Neural cell (in vitro differentiated cells): ENCODE data around the gene PRR12. TPM values are rescaled to one million over a fixed set of nuclear protein-coding genes. Genes with fewer than 3 reads are reported as not detected.

Experiments used
- H2AFZ ChIP-seq: fragments of 200-600, 300-800 bp; sonication (generic), shearing (Covaris generic); 2 replicates; pipeline ENCODE4 v1.6.0; 2014; ENCODE audit warnings: low read depth, mild to moderate bottlenecking, antibody characterized with exemption, low read length, moderate library complexity
- H3F3A ChIP-seq: fragments of 200-600 bp; shearing (Covaris generic); 2 replicates; pipeline ENCODE4 v1.6.1; 2016; ENCODE audit warnings: mild to moderate bottlenecking, moderate library complexity, mixed read lengths, antibody characterized with exemption, low read length; ENCODE audit not compliant: insufficient read depth, poor library complexity, severe bottlenecking
- H3K27ac ChIP-seq: fragments of 200-600, 300-800 bp; sonication (generic), shearing (Covaris generic); 2 replicates; pipeline ENCODE4 v1.5.1; 2014; ENCODE audit warnings: mild to moderate bottlenecking, low read length, moderate library complexity
- H3K27me3 ChIP-seq: fragments of 300-800, 200-600 bp; sonication (generic), shearing (Covaris generic); 2 replicates; pipeline ENCODE4 v1.6.0; 2014; ENCODE audit warnings: mild to moderate bottlenecking, low read depth, low read length, moderate library complexity; ENCODE audit not compliant: insufficient read depth
- H3K36me3 ChIP-seq: fragments of 300-800, 200-600 bp; sonication (generic), shearing (Covaris generic); 2 replicates; pipeline ENCODE4 v1.5.1; 2014; ENCODE audit warnings: mild to moderate bottlenecking, antibody characterized with exemption, low read length, moderate library complexity; ENCODE audit not compliant: insufficient read depth
- H3K4me2 ChIP-seq: fragments of 300-800, 200-600 bp; sonication (generic), shearing (Covaris generic); 2 replicates; pipeline ENCODE4 v1.6.0; 2014; ENCODE audit warnings: mild to moderate bottlenecking, low read length
- H3K4me3 ChIP-seq: fragments of 300-800, 200-600 bp; sonication (generic), shearing (Covaris generic); 2 replicates; pipeline ENCODE4 v1.5.1; 2014; ENCODE audit warnings: mild to moderate bottlenecking, low read length, moderate library complexity
- H3K79me2 ChIP-seq: fragments of 200-600 bp; shearing (Covaris generic); replicated peaks from 2 replicates; pipeline ENCODE4 v1.6.0; 2014; ENCODE audit warnings: mild to moderate bottlenecking, low read length, moderate library complexity; ENCODE audit not compliant: insufficient read depth
- H3K9ac ChIP-seq: fragments of 300-800, 200-600 bp; sonication (generic), shearing (Covaris generic); 2 replicates; pipeline ENCODE4 v1.6.1; 2016; ENCODE audit warnings: mild to moderate bottlenecking, low read length, mixed read lengths
- H3K9me2 ChIP-seq: fragments of 200-600 bp; shearing (Covaris generic); 2 replicates; pipeline ENCODE4 v1.6.1; 2016; ENCODE audit warnings: mild to moderate bottlenecking, low read length, mixed read lengths; ENCODE audit not compliant: insufficient read depth
- H3K9me3 ChIP-seq: fragments of 200-600, 300-800 bp; sonication (generic), shearing (Covaris generic); 2 replicates; pipeline ENCODE4 v1.6.1; 2016; ENCODE audit warnings: mild to moderate bottlenecking, mixed run types, low read length, moderate library complexity, mixed read lengths
- H4K20me1 ChIP-seq: fragments of 200-600 bp; shearing (Covaris generic); 2 replicates; pipeline ENCODE4 v1.6.1; 2016; ENCODE audit warnings: mild to moderate bottlenecking, mixed run types; ENCODE audit not compliant: insufficient read depth
- EP300 ChIP-seq: fragments of 450-650 bp; conservative IDR thresholded peaks from 2 replicates; pipeline ENCODE4 v1.6.1; 2014; ENCODE audit warnings: antibody characterized with exemption, mild to moderate bottlenecking, moderate library complexity; ENCODE audit not compliant: poor library complexity, severe bottlenecking
- EZH2 ChIP-seq: fragments of 200-600, 300-800 bp; shearing (Covaris generic), sonication (generic); IDR thresholded peaks from 2 replicates; pipeline ENCODE4 v1.6.1; 2014; ENCODE audit warnings: antibody characterized with exemption, low read length, borderline replicate concordance, mild to moderate bottlenecking; ENCODE audit not compliant: insufficient read depth, poor library complexity, severe bottlenecking
- MXI1 ChIP-seq: fragments of 450-650 bp; conservative IDR thresholded peaks from 2 replicates; pipeline ENCODE4 v1.6.1; 2014; ENCODE audit warnings: antibody characterized with exemption, mild to moderate bottlenecking; ENCODE audit not compliant: poor library complexity, severe bottlenecking
- POLR2AphosphoS5 ChIP-seq: IDR thresholded peaks from 2 replicates; pipeline ENCODE4 v1.6.1; 2012
- RAD21 ChIP-seq: fragments of 450-650 bp; conservative IDR thresholded peaks from 2 replicates; pipeline ENCODE4 v1.6.1; 2014; ENCODE audit warnings: antibody characterized with exemption, mild to moderate bottlenecking, moderate library complexity
- SMC3 ChIP-seq: fragments of 450-650 bp; conservative IDR thresholded peaks from 2 replicates; pipeline ENCODE4 v1.6.1; 2014; ENCODE audit warnings: antibody characterized with exemption, mild to moderate bottlenecking, moderate library complexity; ENCODE audit not compliant: poor library complexity
- TAF1 ChIP-seq: IDR thresholded peaks from 2 replicates; pipeline ENCODE4 v1.6.1; 2012; ENCODE audit warnings: low read depth
- polyA plus RNA-seq: library from polyadenylated mRNA; depleted of rRNA; stranded (reverse); fragments of >200 nt; gene quantifications from 2 replicates; pipeline ENCODE4 v1.2.3, GENCODE V29; 2014
- TF ChIP-seq, protein P1 (sequence below): fragments of 450-650 bp; IDR thresholded peaks from 2 replicates; pipeline ENCODE4 v1.5.1; 2014; ENCODE audit warnings: antibody characterized with exemption, mild to moderate bottlenecking, moderate library complexity; ENCODE audit not compliant: poor library complexity, severe bottlenecking
- TF ChIP-seq, protein P2 (sequence below): IDR thresholded peaks from 2 replicates; pipeline ENCODE4 v1.6.1; 2012; ENCODE audit warnings: borderline replicate concordance

PRR12 gene
- polyA plus RNA-seq, 1 donor from 2014 or later: 1.2 TPM

DNA sequence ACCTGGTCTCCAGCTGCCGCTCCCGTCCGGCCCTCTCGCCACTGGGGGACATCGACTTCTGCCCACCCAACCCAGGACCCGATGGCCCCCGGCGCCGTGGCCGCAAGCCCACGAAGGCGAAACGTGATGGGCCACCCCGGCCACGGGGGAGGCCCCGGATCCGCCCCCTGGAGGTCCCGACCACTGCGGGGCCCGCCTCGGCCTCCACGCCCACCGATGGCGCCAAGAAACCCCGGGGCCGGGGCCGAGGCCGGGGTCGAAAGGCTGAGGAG is 6.7 kb downstream of the PRR12 start:
- Histone ChIP-seq H3K36me3 (no peaks in the 10 kb centered on the region), H3K27me3 (no peaks in the 10 kb centered on the region), H3K9me3 (no peaks in the 10 kb centered on the region), H3K79me2 (peaks cover 27% of the 10 kb centered on the region), H3K9ac (no peak overlapping the region), H3F3A (no peaks in the 10 kb centered on the region), H2AFZ (no peak overlapping the region), H3K4me2 (no peak overlapping the region), H3K27ac (no peak overlapping the region), H4K20me1 (no peaks in the 10 kb centered on the region), H3K9me2 (no peaks in the 10 kb centered on the region), H3K4me3 (no peak overlapping the region)
- TF ChIP-seq, protein P1, sequence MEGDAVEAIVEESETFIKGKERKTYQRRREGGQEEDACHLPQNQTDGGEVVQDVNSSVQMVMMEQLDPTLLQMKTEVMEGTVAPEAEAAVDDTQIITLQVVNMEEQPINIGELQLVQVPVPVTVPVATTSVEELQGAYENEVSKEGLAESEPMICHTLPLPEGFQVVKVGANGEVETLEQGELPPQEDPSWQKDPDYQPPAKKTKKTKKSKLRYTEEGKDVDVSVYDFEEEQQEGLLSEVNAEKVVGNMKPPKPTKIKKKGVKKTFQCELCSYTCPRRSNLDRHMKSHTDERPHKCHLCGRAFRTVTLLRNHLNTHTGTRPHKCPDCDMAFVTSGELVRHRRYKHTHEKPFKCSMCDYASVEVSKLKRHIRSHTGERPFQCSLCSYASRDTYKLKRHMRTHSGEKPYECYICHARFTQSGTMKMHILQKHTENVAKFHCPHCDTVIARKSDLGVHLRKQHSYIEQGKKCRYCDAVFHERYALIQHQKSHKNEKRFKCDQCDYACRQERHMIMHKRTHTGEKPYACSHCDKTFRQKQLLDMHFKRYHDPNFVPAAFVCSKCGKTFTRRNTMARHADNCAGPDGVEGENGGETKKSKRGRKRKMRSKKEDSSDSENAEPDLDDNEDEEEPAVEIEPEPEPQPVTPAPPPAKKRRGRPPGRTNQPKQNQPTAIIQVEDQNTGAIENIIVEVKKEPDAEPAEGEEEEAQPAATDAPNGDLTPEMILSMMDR: no peak
- TF ChIP-seq EP300 (no peak), RAD21 (no peak), TAF1 (no peak), SMC3 (no peak), MXI1 (no peak), POLR2AphosphoS5 (no peak), EZH2 (no peak)
- TF ChIP-seq, protein P2, sequence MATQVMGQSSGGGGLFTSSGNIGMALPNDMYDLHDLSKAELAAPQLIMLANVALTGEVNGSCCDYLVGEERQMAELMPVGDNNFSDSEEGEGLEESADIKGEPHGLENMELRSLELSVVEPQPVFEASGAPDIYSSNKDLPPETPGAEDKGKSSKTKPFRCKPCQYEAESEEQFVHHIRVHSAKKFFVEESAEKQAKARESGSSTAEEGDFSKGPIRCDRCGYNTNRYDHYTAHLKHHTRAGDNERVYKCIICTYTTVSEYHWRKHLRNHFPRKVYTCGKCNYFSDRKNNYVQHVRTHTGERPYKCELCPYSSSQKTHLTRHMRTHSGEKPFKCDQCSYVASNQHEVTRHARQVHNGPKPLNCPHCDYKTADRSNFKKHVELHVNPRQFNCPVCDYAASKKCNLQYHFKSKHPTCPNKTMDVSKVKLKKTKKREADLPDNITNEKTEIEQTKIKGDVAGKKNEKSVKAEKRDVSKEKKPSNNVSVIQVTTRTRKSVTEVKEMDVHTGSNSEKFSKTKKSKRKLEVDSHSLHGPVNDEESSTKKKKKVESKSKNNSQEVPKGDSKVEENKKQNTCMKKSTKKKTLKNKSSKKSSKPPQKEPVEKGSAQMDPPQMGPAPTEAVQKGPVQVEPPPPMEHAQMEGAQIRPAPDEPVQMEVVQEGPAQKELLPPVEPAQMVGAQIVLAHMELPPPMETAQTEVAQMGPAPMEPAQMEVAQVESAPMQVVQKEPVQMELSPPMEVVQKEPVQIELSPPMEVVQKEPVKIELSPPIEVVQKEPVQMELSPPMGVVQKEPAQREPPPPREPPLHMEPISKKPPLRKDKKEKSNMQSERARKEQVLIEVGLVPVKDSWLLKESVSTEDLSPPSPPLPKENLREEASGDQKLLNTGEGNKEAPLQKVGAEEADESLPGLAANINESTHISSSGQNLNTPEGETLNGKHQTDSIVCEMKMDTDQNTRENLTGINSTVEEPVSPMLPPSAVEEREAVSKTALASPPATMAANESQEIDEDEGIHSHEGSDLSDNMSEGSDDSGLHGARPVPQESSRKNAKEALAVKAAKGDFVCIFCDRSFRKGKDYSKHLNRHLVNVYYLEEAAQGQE: no peak

DNA sequence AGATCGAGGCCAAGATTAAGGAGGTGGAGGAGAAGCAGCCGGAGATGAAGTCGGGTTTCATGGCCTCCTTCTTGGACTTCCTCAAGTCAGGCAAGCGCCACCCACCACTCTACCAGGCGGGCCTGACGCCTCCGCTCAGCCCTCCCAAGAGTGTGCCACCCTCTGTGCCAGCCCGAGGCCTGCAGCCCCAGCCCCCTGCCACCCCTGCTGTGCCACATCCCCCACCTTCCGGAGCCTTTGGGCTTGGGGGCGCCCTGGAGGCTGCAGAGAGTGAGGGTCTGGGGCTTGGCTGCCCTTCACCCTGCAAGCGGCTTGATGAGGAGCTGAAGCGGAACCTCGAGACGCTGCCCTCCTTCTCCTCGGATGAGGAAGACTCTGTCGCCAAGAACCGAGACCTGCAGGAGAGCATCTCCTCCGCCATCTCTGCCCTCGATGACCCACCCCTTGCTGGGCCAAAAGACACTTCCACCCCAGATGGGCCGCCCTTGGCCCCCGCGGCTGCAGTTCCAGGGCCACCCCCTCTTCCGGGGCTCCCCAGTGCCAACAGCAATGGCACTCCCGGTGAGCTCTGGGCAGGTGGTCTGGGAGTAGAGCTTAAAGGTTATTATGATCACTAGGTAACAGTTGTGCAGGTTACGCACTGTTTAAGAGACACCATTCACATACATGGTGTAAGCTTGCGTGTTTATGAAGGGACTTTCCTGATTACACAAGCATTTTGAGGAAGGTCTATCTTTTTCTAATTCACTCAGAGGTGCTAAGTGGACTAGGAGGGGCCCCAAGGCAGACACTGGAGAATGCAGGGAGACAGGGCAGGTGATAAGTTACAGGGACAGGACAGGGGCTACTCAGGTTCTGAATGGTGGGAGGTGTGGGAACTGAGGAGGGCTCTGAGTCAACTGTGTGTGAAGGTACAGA is 8.7 kb downstream of the PRR12 start:
- no peak overlapping the region for H3K4me2 ChIP-seq
- peaks cover 24% of the 10 kb centered on the region for H3K79me2 ChIP-seq
- H3K4me3 ChIP-seq: no peak overlapping the region
- no peaks in the 10 kb centered on the region for H3K36me3 ChIP-seq
- H3K27ac ChIP-seq: no peak overlapping the region
- no peaks in the 10 kb centered on the region for H3K9me3 ChIP-seq
- no peaks in the 10 kb centered on the region for H3K9me2 ChIP-seq
- TF ChIP-seq POLR2AphosphoS5 (no peak), RAD21 (no peak), EZH2 (no peak), EP300 (no peak), SMC3 (no peak)
- no peaks in the 10 kb centered on the region for H3F3A ChIP-seq
- H3K27me3 ChIP-seq: no peaks in the 10 kb centered on the region
- no peak overlapping the region for H2AFZ ChIP-seq
- no peak overlapping the region for H3K9ac ChIP-seq
- no peaks in the 10 kb centered on the region for H4K20me1 ChIP-seq
